Caco-2 (cell line): ENCODE measurements around the gene SCN4B. TPM values are rescaled to one million over a fixed set of nuclear protein-coding genes. Genes with fewer than 3 reads are reported as not detected.

ENCODE experiments used
- BruUV-seq: library from RNA; stranded (reverse); fragments of 400-500 nt; replicated peaks from 2 replicates; lab custom pipeline; 2021; lab: Mats Ljungman, UMichigan
- CTCF ChIA-PET: fragments of 300-600 bp; sonication (Branson Sonifier 250); formaldehyde crosslinking; loops from one replicate; lab custom pipeline; 2022; ENCODE audit warnings: antibody characterized with exemption; lab: Charles Lee
- POLR2A ChIA-PET: fragments of 300-600 bp; sonication (Branson Sonifier 250); formaldehyde crosslinking; loops from one replicate; lab custom pipeline; 2022; ENCODE audit warnings: antibody characterized with exemption; lab: Charles Lee
- DNase-seq, 2 experiments: peaks; one replicate each; pipeline versions ENCODE4 v3.0.0 to v3.0.0-alpha.2; 2020 to 2022
- H3K27me3 ChIP-seq: replicated peaks from 2 replicates; pipeline ENCODE4 v1.6.0; 2011; ENCODE audit warnings: low read length; ENCODE audit not compliant: control insufficient read depth, insufficient read depth
- H3K36me3 ChIP-seq: 2 replicates; pipeline ENCODE4 v1.5.1; 2011; ENCODE audit warnings: low read length; ENCODE audit not compliant: control insufficient read depth, insufficient read depth
- H3K4me1 ChIP-seq: fragments of 250-450 bp; sonication (Bioruptor Pico); 2 replicates; pipeline ENCODE4 v1.5.1; 2020; ENCODE audit warnings: mild to moderate bottlenecking
- H3K4me3 ChIP-seq: 2 replicates; pipeline ENCODE4 v1.5.1; 2011; ENCODE audit warnings: low read depth, mild to moderate bottlenecking, control low read depth, low read length
- H3K9me3 ChIP-seq: fragments of 250-450 bp; sonication (Bioruptor Pico); 2 replicates; pipeline ENCODE4 v1.5.1; 2020; ENCODE audit warnings: mild to moderate bottlenecking, moderate library complexity
- H3K27ac Mint-ChIP-seq: one replicate; pipeline ENCODE4 v1.8.0; 2022; ENCODE audit warnings: mixed read lengths; ENCODE audit not compliant: unreplicated experiment
- H3K27me3 Mint-ChIP-seq: one replicate; pipeline ENCODE4 v1.8.0; 2022; ENCODE audit warnings: mixed read lengths; ENCODE audit not compliant: insufficient read depth, unreplicated experiment
- H3K36me3 Mint-ChIP-seq: one replicate; pipeline ENCODE4 v1.8.0; 2022; ENCODE audit warnings: mild to moderate bottlenecking, mixed read lengths; ENCODE audit not compliant: insufficient read depth, unreplicated experiment
- H3K4me1 Mint-ChIP-seq: one replicate; pipeline ENCODE4 v1.8.0; 2022; ENCODE audit warnings: low read depth, mixed read lengths; ENCODE audit not compliant: unreplicated experiment
- H3K4me3 Mint-ChIP-seq: one replicate; pipeline ENCODE4 v1.8.0; 2022; ENCODE audit warnings: mild to moderate bottlenecking, moderate library complexity, mixed read lengths; ENCODE audit not compliant: unreplicated experiment
- H3K9me3 Mint-ChIP-seq: one replicate; pipeline ENCODE4 v1.8.0; 2022; ENCODE audit warnings: mixed read lengths; ENCODE audit not compliant: unreplicated experiment
- intact Hi-C: fragments of 100-400 bp; cut with micrococcal nuclease; formaldehyde crosslinking; loops from one replicate; pipeline ENCODE4 v1.10.0; 2022; ENCODE audit not compliant: unreplicated experiment
- total RNA-seq: library from RNA; stranded (reverse); gene quantifications from 2 replicates; pipeline ENCODE4 v1.2.3, GENCODE V29; 2022
- TF ChIP-seq, protein P1 (sequence below), 2 experiments: fragments of 200-600 bp in 1 of 2; IDR thresholded peaks; 1 replicate in 1 of 2; 2 replicates in 1 of 2; pipeline versions ENCODE4 v1.5.1 to v1.8.0; 2011 to 2022; ENCODE audit warnings: antibody characterized with exemption in 1 of 2, control low read depth in 1 of 2, inconsistent platforms in 1 of 2, low read depth in 1 of 2, low read length in 1 of 2, mild to moderate bottlenecking in 1 of 2, moderate library complexity in 1 of 2; ENCODE audit not compliant: insufficient read depth in 1 of 2, severe bottlenecking in 1 of 2, unreplicated experiment in 1 of 2

Gene SCN4B
- total RNA-seq, 1 experiment from 2014 or later, result 0.70 TPM

GRCh38 chr11:118151431-118151830, 1.2 kb downstream of the SCN4B start:
- TF ChIP-seq, protein P1, sequence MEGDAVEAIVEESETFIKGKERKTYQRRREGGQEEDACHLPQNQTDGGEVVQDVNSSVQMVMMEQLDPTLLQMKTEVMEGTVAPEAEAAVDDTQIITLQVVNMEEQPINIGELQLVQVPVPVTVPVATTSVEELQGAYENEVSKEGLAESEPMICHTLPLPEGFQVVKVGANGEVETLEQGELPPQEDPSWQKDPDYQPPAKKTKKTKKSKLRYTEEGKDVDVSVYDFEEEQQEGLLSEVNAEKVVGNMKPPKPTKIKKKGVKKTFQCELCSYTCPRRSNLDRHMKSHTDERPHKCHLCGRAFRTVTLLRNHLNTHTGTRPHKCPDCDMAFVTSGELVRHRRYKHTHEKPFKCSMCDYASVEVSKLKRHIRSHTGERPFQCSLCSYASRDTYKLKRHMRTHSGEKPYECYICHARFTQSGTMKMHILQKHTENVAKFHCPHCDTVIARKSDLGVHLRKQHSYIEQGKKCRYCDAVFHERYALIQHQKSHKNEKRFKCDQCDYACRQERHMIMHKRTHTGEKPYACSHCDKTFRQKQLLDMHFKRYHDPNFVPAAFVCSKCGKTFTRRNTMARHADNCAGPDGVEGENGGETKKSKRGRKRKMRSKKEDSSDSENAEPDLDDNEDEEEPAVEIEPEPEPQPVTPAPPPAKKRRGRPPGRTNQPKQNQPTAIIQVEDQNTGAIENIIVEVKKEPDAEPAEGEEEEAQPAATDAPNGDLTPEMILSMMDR (IDR thresholded peaks at IDR 0.05; ENCODE audit: insufficient read depth in 1 of 2, low read depth in 1 of 2, low read length in 1 of 2, severe bottlenecking in 1 of 2, unreplicated experiment in 1 of 2), result no peak
- ChIA-PET CTCF (interaction anchor here (0.9 kb wide), 1 partner anchor 20 kb away, joined by 3 read pairs; no protein-coding TSS in a partner anchor), POLR2A (no interaction called here)
- H3K4me3 Mint-ChIP-seq, result no peak overlapping the region
- H3K27me3 ChIP-seq, result peaks cover 5% of the 10 kb centered on the region
- intact Hi-C loops, result no loop called here
- BruUV-seq, result no TSS peak
- H3K27me3 Mint-ChIP-seq, result peaks cover 23% of the 10 kb centered on the region
- no peak overlapping the region for H3K27ac Mint-ChIP-seq
- H3K9me3 Mint-ChIP-seq, result no peaks in the 10 kb centered on the region
- H3K9me3 ChIP-seq, result no peaks in the 10 kb centered on the region
- H3K4me1 Mint-ChIP-seq, result no peaks in the 10 kb centered on the region
- no peaks in the 10 kb centered on the region for H3K36me3 ChIP-seq
- no peak overlapping the region for H3K4me3 ChIP-seq
- H3K4me1 ChIP-seq, result 0 out of 2 replicates have a peak, but pooled peaks cover 5% of the 10 kb centered on the region
- DNase-seq, result no peak
- no peaks in the 10 kb centered on the region for H3K36me3 Mint-ChIP-seq

GRCh38 chr11:118149493-118149892, 3.1 kb downstream of the SCN4B start:
- H3K36me3 ChIP-seq, result no peaks in the 10 kb centered on the region
- TF ChIP-seq, protein P1 (IDR thresholded peaks at IDR 0.05; ENCODE audit: insufficient read depth in 1 of 2, low read depth in 1 of 2, low read length in 1 of 2, severe bottlenecking in 1 of 2, unreplicated experiment in 1 of 2), result no peak
- Mint-ChIP-seq H3K4me1 (no peaks in the 10 kb centered on the region), H3K4me3 (no peak overlapping the region), H3K27ac (no peak overlapping the region), H3K36me3 (no peaks in the 10 kb centered on the region), H3K27me3 (peaks cover 16% of the 10 kb centered on the region), H3K9me3 (no peaks in the 10 kb centered on the region)
- H3K27me3 ChIP-seq, result peaks cover 5% of the 10 kb centered on the region
- ChIA-PET CTCF (interaction anchor here (1.5 kb wide), 1 partner anchor 22 kb away, joined by 8 read pairs; no protein-coding TSS in a partner anchor), POLR2A (no interaction called here)
- DNase-seq, result no peak
- H3K4me1 ChIP-seq, result 0 out of 2 replicates have a peak, but pooled peaks cover 3% of the 10 kb centered on the region
- no peak overlapping the region for H3K4me3 ChIP-seq
- intact Hi-C loops, result loop anchor here (5.0 to 10.0 kb wide), 2 partner anchors 203 to 505 kb away; no protein-coding TSS in a partner anchor
- H3K9me3 ChIP-seq, result no peaks in the 10 kb centered on the region
- no TSS peak for BruUV-seq

DNA sequence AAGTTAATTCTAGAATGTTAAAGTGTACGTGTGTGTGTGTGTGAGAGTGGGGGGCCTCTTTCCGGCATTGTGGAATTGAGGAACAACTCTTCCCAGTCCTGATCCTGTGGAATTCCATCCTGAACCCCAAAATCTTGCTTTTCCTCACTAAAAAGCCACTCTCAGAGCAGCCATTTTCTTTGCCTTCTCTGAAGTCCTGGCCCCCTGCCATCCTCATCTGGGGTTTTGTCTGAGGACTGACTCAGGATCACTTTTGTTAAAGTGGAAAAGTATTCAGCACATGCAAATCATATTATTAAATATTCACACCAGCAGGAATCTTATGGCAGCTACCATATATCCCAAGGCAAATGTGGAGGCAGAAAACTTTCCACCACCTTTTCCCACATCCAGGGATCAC, 3.8 kb downstream of the SCN4B start:
- Mint-ChIP-seq H3K4me1 (no peaks in the 10 kb centered on the region), H3K4me3 (no peak overlapping the region), H3K27ac (no peak overlapping the region), H3K9me3 (no peaks in the 10 kb centered on the region), H3K36me3 (no peaks in the 10 kb centered on the region), H3K27me3 (peaks cover 18% of the 10 kb centered on the region)
- Histone ChIP-seq H3K27me3 (peaks cover 5% of the 10 kb centered on the region), H3K4me1 (0 out of 2 replicates have a peak, but pooled peaks cover 3% of the 10 kb centered on the region), H3K4me3 (no peak overlapping the region), H3K9me3 (no peaks in the 10 kb centered on the region), H3K36me3 (no peaks in the 10 kb centered on the region)
- intact Hi-C loops, result loop anchor here (5.0 to 10.0 kb wide), 2 partner anchors 203 to 506 kb away; no protein-coding TSS in a partner anchor
- POLR2A ChIA-PET, result no interaction called here
- CTCF ChIA-PET, result interaction anchor here (1.5 kb wide), 1 partner anchor 23 kb away, joined by 8 read pairs; no protein-coding TSS in a partner anchor
- no TSS peak for BruUV-seq
- TF ChIP-seq, protein P1 (IDR thresholded peaks at IDR 0.05; ENCODE audit: insufficient read depth in 1 of 2, low read depth in 1 of 2, low read length in 1 of 2, severe bottlenecking in 1 of 2, unreplicated experiment in 1 of 2), result no peak
- DNase-seq, result no peak
